ENCODE data around the gene STAG1.
A peak's percentile ranks its signal among the peaks of the same experiment; 100 is the strongest.
"Not testable (repeated sequence)": the region's sequence is repeated elsewhere in the genome, so short reads cannot be mapped to it uniquely, and the experiment has no call there.

STAG1 gene

DNA sequence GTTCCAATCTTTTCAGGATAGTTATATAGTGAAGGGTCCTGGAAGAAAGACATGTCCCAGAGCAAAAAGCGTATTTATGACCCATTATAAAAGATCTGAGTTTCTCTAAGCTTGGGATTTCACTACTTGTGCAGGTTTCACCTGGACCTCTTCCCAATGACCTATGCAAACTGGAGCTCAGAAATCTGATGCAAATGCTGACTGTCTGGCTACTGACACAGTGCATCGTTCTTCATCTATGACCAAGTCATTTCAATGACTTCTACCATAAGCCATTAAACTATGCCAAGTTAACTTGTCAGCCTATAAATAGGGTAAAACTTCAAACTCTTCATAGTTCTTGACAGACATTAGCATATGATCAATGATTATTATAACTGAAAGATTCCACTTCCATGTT, 11.1 kb downstream of the STAG1 start:
- DNase-seq, result no peak

DNA sequence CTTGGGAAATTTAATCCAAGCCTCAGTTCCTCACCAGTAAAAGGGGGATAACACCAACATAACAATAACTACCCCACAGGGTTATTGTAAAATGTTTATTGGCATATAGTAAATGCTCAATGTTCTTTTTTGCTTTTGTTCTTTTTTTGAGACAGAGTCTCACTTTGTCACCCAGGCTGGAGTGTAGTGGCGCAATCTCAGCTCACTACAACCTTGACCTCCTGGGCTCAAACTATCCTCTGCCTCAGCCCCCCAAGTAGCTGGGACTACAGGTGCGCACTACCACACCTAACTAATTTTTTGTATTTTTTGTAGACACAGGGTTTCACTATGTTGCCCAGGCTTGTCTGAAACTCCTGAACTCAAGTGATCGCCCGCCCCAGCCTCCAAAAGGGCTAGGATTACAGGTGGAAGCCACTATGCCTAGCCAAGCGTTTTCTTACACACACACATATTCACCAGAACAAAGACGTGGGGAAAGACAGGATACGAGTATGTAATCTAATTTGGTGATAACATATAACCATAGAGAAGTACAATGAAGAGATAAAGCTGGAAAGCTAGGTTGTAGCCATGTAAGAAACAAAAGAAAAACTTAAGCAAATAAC, 11.7 kb downstream of the STAG1 start:
- no peak for DNase-seq

DNA sequence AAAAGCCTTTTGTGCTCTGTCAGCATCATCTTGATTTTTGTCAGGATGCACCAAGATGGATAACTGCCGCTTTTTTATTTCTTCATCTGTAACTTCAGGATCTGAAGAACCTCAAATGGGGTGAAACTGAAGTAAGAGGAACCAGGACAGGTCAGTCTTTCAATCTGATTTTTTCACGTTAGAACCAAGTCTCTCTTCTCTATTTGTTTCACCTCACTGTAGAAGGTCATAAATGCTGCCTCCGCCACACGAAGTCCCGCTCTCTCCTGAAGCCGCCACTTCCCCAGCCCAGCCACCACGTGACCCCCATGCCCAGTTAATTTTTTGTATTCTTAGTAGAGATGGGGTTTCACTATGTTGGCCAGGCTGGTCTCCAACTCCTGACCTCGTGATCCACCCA, 15.2 kb downstream of the STAG1 start:
- DNase-seq, result not testable (repeated sequence)

DNA sequence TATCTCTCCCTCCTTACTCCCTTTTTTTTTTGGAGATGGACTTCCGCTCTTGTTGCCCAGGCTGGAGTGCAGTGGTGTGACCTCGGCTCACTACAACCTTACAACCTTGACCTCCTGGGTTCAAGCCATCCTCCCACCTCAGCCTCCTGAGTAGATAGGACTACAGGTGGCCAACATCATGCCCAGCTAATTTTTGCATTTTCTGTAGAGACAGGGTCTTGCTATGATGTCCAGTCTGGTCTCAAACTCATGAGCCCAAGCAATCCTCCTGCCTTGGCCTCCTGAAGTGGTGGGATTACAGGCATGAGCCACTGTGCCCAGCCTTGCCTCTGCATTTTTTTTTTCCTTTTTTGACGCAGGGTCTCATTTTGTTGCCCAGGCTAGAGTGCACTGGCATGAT, 17.1 kb downstream of the STAG1 start:
- no peak for DNase-seq

DNA sequence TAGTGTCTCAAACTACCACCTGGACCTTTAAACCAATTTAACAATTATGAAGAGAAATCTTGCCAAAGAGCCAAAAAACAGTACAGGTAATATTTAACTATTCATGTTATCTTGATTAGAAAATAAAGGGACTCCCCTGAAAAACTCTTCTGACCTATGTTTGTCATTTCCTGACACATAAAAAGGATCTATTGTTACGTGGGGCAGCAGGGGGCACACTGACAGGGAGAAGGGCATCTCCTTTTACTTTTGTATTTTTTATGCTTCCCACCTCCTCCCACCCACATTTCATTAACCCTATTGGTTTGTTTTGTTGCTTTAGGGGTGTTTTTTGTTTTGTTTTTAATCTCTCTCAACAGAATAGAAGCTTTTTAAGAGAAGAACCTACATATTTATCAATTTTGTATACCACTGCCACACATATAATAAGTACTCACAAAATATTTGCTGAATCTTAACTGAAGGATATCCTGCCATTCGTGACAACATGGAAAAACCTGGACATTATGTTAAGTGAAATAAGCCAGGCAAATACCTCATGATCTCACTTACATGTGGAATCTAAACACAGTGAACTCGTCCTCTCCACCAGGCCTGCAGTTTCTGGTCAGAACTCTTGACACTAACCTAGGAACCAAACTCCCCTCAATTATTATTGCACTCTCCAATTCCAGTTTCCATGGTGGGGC, 17.7 kb downstream of the STAG1 start:
- no peak for DNase-seq

DNA sequence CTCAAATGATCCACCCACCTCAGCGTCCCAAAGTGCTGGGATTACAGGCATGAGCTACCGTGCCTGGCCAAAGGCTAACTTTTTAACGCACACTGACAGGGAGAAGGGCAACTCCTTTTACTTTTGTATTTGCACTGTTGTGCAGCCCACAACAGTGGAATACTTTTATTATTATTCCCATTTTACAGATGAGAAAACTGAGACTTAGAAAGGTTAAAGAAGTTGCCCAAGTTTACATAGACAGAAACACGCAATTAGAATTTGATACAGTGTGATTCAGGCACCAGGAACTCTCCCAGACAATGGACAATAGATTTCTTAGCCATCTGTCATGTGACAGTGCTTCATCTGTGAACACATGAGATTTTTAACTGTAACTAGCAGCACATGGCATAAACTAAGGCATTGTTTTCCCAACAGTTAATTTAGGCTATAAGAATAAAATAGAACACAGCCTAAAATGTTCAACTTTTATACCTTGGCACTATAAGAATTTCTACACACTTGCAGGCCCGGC, 18.8 kb downstream of the STAG1 start:
- no peak for DNase-seq

DNA sequence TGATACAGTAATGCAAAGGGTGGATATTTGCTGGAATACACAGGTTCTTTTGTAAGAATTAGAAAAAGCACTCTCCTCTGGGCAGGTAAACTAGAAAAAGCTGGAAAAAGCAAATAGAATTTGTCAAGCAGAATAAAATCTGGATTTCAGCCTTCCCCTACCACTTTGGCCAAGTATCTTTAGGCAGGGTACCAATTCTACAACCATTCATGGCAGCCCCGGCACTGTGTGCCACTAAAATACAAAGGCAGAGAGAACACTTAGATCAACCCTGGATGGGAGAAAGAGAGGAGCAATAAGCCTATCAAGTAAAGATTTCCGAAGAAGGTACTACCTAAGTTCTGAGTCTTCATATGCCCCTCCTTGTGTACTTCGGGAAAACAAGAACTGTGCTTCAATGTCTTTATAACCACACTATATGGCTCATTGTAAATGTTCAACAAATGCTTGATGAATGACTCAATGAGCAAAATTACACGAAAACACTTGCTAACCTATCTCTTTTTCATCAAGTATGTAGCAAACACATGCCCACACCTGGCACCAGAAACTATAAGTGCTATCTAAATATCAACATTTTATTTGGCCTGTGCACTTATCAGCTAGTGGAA, 20.8 kb downstream of the STAG1 start:
- DNase-seq, result no peak

DNA sequence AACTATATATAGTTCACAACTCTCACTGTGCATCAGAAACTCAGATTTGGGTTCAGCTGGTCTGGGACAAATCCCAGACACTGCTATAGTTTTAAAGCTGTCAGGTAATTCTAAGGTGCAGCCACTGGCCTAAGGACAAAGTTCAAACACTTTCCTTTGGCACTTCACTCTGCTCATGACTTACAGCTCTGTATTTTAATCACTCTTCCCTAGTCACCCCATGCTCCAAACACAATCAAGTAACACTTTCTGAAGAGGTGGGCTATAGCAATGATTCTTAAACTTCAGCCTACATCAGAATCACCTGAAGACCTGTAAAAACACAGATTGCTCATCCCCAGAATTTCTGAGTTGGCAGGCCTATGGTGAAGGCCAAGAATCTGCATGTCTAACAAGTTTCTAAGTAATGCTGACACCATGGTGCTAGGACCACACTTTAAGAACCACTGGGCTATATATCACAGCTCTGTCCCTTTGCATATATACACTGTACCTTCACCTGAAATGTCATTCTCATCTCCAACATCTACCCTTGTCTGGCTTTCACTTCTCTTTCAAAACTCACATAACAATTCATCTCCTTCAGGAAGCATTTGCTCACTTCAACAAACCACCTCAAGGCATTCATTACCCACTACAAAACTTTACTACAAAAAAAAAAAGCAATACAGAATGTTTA, 21.4 kb downstream of the STAG1 start:
- DNase-seq, result no peak

DNA sequence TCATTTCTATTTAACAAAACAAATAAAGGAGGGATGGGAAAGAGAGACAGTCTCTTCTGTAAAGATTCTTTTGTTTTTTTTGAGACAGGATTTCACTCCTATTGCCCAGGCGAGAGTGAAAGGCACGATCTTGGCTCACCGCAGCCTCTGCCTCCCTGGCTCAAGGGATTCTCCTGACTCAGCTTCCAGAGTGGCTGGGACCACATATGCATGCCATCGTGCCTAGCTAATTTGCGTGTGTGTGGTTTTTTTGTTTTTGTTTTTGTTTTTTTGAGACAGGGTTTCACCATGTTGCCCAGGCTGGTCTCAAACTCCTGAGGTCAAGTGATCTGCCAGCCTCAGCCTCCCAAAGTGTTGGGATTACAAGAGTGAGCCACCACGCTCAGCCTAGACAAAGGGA, 23.3 kb downstream of the STAG1 start:
- DNase-seq, result no peak

DNA sequence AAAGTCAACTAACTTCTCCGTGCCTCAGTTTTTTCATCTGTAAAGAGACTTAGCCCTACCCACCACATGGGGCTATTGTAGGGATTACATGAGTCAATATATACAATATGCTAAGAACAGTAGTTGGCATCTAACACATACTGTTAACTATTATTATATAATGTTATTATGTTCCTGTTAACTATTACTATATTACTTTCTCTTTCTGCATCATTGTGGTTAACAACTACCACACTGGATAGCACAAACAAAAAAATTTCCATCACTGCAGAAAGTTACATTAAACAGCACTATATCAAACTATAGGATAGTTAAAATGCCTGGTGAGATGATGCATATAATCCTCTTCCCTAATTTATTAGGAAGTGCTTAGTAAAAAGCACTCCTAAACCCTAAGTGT, 23.7 kb downstream of the STAG1 start:
- DNase-seq, result no peak

DNA sequence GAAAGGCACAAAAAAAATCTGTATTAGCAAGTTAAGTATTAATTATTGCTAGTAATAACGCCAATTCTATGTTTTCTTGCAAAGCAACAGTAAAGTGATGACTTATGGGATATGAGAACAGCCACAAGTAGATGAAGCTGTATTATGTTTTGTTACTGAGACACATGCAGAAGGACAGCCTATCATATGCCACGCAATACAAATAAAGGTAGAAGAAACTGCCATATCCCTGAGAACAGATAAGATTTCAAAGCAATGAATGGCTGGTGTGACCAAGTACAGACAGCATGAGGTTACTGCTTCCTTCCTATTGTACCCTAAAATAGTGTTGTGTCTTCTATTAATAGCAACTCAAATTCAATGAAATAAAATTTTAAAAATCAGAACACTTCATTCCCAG, 26.7 kb downstream of the STAG1 start:
- no peak for DNase-seq

DNA sequence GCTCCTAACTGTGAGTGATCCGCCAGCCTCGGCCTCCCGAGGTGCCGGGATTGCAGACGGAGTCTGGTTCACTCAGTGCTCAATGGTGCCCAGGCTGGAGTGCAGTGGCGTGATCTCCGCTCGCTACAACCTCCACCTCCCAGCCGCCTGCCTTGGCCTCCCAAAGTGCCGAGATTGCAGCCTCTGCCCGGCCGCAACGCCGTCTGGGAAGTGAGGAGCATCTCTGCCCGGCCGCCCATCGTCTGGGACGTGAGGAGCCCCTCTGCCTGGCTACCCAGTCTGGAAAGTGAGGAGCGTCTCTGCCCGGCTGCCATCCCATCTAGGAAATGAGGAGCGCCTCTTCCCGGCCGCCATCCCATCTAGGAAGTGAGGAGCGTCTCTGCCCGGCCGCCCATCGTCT, 29.3 kb downstream of the STAG1 start:
- DNase-seq, result not testable (repeated sequence)

DNA sequence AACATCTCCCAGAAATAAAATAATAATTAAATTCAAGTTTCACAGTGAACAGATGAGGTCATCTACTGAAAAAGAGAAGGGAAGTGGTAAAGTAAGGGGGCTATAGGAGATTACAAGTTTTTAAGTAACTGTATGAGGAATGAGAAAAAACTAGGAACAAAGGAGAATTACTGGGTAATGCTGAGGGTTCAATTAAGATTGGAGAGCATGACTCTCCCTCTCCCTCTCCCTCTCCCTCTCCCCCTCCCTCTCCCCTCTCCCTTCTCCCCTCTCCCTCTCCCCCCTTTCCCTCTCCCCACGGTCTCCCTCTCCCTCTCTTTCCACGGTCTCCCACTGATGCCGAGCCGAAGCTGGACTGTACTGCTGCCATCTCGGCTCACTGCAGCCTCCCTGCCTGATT, 29.8 kb downstream of the STAG1 start:
- DNase-seq, result not testable (repeated sequence)

DNA sequence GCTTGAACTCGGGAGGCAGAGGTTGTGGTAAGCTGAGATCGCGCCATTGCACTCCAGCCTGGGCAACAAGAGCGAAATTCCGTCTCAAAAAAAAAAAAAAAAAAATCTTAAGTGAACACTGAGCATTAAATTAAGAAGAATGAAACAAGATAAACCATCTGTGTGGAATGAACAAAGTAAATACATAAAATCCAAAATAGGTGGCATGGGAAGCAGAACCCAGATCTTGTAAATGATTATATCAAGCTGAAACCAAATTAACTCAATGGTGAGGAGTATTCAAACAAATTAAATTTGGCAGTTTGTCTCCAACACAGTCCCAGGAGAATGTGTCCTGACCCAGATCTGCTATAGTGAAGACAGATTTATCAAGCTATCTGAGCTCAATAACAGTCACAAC, 32.1 kb downstream of the STAG1 start:
- no peak for DNase-seq

DNA sequence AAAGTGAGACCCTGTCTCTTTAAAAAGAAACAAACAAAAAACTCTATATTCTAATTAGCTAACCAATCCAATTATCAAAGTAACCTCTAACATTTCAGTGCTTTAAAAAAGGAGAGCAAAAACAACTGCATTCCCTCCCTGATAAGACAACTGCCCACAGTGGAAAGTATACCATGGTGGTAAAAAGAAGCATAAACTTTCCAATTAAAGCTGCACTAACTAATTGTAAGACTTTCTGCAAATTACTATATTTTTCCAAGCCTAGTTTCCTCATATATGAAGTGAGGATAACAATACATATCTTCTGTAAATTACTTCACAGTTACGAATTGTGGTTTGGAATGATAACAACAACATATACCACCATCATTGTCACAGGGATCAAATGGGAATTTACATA, 35.5 kb downstream of the STAG1 start:
- DNase-seq, result no peak

DNA sequence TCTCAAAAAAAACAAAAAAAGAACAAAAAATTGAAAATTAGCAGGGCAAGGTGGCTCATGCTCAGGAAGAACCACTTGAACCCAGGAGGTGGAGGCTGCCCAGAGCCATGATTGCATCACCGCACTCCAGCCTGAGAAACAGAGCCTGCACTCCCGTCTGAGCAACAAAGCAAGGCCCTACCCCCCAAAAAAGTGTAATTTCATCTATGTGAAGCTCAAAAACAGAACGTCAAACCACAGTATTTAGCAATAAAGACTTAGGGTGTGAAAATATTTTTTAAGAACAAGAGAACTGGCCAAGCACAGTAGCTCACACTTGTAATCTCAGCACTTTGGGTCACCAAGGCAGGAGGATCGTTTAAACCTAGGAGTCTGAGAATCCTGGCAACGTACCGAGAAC, 38.2 kb downstream of the STAG1 start:
- peak; percentile 52 for DNase-seq

DNA sequence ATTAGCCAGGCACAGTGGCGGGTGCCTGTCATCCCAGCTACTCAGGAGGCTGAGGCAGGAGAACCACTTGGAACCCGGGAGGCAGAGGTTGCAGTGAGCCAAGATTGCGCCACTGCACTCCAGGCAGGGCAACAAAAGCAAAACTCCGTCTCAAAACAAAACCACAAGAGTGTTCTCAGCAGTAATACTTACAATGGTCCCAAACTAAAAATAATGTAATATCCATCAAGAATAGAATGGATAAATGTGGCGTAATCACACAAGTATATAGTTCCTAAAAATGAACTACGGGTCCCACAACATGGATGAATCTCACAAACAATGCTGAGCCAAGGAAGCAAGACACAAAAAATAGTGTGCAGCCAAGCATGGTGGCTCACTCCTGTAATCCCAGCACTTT, 39.2 kb downstream of the STAG1 start:
- DNase-seq, result no peak

DNA sequence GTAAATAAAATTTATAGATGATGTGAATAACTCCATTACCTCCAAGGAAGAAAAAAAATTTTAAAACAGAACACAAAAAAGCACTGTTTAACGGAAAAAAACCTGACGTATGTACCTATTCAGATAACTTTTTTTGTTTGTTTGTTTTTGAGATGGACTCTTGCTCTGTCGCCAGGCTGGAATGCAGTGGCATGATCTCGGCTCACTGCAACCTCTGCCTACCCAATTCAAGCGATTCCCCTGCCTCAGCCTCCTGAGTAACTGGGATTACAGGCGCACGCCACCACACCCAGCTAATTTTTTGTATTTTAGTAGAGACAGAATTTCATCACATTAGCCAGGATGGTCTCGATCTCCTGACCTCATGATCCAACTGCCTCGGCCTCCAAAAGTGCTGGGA, 40.3 kb downstream of the STAG1 start:
- not testable (repeated sequence) for DNase-seq

DNA sequence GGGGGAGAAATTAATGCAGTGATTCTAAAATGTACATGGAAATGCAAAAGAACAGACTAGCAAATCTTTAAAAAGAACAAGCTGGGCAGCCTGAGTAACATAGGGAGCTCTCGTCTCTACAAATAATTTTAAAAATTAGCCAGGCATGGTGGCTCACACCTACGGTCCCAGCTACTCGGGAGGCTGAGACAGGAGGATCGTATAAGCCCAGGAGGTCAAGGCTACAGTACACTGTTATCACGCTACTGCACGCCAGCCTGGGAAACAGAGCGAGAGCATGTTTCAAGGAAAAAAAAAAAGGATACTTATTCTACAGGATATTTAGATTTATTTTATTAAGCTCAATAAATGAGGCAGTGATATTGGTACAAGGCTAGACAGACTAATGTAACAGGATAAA, 40.9 kb downstream of the STAG1 start:
- DNase-seq, result no peak

DNA sequence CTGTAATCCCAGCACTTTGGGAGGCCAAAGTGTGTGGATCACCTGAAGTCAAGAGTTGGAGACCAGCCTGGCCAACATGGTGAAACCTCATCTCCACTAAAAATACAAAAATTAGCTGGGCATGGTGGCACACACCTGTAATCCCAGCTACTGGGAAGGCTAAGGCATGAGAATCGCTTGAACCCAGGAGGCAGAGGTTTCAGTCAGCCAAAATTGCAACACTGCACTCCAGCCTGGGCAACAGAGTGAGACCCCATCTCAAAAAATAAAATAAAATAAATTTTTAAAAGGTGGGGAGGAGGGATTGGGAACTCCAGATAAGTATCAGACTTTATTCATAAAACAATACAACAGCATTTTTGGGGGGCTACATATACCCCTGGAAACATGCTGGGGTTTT, 42.4 kb downstream of the STAG1 start:
- not testable (repeated sequence) for DNase-seq

DNA sequence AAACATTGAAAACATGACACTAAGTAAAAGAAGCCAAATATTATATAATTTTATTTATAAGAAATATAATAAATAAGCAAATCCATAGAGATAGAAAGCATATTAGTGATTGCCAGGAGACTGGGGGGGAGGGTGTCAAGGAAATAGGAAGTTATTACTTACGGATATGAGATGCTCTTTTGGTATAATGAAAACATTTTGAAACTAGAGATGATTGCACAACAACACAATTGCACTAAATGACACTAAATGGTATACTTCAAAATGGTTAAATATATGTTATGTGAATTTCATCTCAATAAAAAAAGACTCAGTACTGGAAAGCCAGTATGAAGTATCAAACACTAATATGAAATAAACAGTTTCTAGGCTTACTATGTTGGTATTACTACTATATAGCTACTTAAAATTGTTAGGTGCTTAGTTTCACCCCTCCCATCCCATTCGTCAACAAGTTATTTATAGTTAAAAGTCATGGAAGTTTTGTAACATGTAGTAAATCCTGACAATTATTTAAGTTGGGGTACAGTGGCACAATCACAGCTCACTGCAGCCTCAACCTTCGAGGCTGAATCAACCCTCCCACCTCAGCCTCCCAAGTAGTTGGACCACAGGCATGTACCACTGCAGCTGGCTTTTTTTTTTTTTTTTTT, 43.7 kb downstream of the STAG1 start:
- no peak for DNase-seq

DNA sequence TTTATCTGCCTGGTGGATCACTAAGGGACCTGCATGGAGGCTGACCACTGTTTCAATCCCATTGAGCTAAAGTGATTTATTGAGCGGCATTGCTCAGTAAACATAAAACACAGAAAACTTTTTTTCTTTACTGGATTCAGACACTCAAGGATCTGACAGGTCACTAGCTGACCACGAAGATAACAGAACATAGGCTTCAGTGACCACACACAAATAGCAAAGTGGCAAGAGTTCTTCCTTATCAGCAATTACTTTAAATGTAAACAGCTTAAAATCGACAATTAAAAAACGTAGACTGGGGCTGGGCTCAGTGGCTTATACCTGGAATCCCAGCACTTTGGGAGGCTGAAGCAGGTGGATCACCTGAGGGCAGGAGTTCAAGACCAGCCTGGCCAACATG, 48.7 kb downstream of the STAG1 start:
- no peak for DNase-seq

DNA sequence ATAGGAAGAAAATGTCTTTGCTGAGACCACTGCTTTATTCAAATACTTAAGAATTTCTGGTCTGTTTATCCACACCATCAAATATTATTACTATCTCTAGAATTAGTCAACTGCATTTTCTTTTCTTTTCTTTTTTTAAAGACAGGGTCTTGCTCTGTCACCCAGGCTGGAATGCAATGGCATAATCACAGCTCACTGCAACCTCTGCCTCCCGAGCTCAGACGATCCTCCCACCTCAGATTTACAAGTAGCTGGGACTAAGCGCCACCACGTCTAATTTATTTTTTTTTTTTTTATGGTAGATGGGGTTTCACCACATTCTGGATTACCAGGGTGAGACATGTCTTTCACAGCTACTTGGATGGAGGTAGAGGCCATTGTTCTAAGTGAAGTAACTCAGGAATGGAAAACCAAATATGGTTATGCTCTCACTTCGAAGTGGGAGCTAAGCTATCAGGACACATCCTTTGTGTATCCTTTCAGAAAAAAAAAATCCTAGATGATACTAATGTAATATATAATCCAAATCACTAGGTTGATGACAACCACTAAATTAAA, 52.8 kb downstream of the STAG1 start:
- no peak for DNase-seq

Data from CD4-positive, alpha-beta T cell treated with Interleukin-15 for 1 hour (primary cell).